ENCODE measurements around the gene DUOXA2.

DUOXA2 gene

GRCh38 chr15:45162771-45163507 lies 48.8 kb downstream of the DUOXA2 start:
- peak; percentile 78 for DNase-seq

DNA sequence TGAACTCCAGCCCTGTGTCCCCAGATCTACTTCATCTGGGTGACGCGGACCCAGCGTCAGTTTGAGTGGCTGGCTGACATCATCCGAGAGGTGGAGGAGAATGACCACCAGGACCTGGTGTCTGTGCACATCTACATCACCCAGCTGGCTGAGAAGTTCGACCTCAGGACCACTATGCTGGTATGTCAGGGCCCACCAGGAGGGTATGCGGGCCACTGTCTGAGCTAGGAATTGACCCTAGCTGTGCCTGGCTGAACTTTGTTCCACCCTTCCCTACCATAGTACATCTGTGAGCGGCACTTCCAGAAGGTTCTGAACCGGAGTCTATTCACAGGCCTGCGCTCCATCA lies 49.4 kb downstream of the DUOXA2 start:
- DNase-seq: no peak

GRCh38 chr15:45164914-45165313 lies 50.8 kb downstream of the DUOXA2 start:
- DNase-seq: no peak

DNA sequence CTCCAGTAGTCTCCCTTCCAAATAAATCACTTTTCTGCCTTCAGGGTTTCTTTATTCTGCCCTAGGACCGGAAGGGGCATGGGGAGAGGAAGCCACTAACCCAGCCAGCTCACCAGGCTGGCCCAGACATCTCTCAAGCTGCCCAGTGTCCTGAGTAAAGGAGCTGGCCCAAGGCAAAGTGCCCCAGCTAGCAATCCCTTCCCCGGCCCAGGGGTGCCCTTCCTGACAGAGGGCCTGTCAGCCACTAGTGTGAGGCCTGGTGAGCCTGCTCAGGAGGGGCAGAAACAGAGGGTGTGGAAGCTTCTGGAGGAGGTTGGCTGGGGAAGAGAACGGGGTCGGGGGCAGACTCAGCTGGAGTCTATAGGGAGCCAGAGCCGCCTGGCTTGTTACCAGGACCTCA lies 51.4 kb downstream of the DUOXA2 start:
- DNase-seq: no peak

- DNase-seq: peak; percentile 89
These were observed 52.9 kb downstream of the DUOXA2 start for GRCh38 chr15:45166834-45167630.

DNA sequence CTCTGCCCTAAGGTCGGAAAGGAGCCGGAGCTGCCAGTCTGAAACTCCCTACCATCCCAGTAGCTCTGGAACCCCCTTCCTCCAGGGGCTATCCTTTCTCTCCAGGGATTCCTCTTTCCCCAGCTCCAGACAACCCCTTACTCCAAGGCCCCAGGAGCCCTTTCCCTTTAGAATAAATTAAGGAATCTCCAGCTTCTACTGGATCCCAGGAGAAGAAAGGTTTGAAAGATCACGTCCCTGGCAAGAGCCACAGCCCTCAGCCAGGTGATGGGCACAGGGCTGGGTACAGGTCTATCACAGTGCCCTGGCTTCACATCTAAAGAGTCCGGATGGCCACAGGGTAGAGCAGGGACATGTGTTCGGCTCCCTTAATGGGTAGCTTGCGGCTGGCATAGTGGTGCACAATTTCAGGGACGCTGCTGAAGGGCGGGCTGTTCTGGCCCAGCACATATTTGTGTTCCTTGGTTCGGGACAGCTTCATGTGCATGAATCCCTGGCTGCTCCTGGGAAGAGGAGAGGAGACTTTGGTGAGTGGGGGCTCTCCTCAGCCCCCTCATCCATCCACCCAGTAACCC lies 53.6 kb downstream of the DUOXA2 start:
- no peak for DNase-seq

Measured in fibroblast of skin of back (primary cell).